Ectodermal cell (in vitro differentiated cells): ENCODE data around the gene CCNK.
A peak's percentile ranks its signal among the peaks of the same experiment; 100 is the strongest.

ENCODE experiments used
- H3K27ac ChIP-seq: 2 replicates; pipeline ENCODE4 v1.7.0; 2013; ENCODE audit warnings: mild to moderate bottlenecking, low read depth, low read length; ENCODE audit not compliant: insufficient read depth, poor library complexity, severe bottlenecking
- H3K27me3 ChIP-seq: 2 replicates; pipeline ENCODE4 v1.7.0; 2013; ENCODE audit warnings: mild to moderate bottlenecking, low read length; ENCODE audit not compliant: insufficient read depth, control insufficient read depth, poor library complexity, severe bottlenecking
- H3K36me3 ChIP-seq: one replicate; pipeline ENCODE4 v1.7.0; 2013; ENCODE audit warnings: low read length; ENCODE audit not compliant: control insufficient read depth, insufficient read depth
- H3K4me1 ChIP-seq: one replicate; pipeline ENCODE4 v1.7.0; 2013; ENCODE audit warnings: low read length; ENCODE audit not compliant: control insufficient read depth, insufficient read depth
- H3K4me3 ChIP-seq: 2 replicates; pipeline ENCODE4 v1.7.0; 2013; ENCODE audit warnings: low read depth, low read length, control low read depth; ENCODE audit not compliant: insufficient read depth
- H3K9me3 ChIP-seq: 2 replicates; pipeline ENCODE4 v1.7.0; 2013; ENCODE audit warnings: mild to moderate bottlenecking, low read length, moderate library complexity; ENCODE audit not compliant: control insufficient read depth
- WGBS, 2 experiments: methylation state at CpG; one replicate each; pipeline ENCODE4 v1.1.7; 2013; ENCODE audit warnings: missing lambda C conversion rate in 2 of 2; 5-methylcytosine and 5-hydroxymethylcytosine counted together

CCNK gene

DNA sequence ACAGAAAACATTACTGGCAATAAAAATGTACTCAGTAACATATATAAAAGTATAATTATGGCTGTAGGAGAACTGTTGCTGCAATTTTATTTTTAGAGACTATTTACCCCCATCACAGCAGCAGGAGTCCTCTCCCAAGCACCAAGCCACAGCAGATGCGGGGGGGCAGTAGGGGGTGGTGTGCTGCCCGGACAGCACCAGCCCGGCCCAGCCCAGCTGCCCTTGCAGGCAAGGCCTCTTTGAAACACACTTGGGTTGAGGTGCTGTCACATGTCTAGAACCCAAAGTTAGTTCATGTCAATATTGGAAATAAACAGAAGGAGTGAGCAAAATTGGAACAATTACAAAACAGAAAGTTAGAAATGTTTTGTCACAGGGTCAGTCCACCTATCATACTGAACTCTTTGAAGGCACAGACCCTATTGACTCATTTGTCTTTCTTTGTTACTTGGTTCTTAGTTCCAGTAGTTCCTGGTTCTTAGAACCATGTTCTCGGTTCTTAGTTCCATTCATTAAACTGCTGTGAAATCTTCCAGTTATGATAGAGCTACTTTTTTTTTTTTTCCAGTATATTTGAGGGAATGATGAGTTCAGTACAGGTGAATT lies 22.7 kb downstream of the CCNK start:
- no peak overlapping the region for H3K27ac ChIP-seq
- WGBS, 2 experiments: 93 to 97% methylated on average over 4 of the region's 4 CpGs
- no peaks in the 10 kb centered on the region for H3K27me3 ChIP-seq
- H3K9me3 ChIP-seq: no peaks in the 10 kb centered on the region
- peaks cover 1% of the 10 kb centered on the region for H3K4me1 ChIP-seq
- no peak overlapping the region for H3K4me3 ChIP-seq
- peaks cover 46% of the 10 kb centered on the region for H3K36me3 ChIP-seq

DNA sequence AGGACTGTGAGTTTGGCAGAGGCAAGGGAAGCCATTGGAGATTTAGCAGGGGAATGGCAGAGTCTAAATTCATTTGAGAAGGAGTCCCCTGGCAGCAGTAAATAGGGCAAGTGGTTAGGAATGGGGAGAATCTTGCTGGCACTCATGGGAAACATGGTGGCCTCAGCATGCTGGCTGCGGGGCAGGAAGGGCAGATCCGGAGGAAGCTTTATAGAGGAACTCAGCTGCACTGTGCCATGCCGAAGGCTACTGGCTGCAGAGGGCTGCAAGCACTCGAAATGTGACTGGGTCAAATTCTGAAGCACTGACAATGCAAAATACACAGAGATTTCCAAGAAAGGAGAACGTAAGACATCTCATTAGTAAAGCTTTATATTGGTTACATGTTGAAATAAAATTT lies 23.9 kb downstream of the CCNK start:
- H3K9me3 ChIP-seq: no peaks in the 10 kb centered on the region
- H3K27me3 ChIP-seq: no peaks in the 10 kb centered on the region
- WGBS, 2 experiments: 93 to 95% methylated on average over 5 of the region's 5 CpGs
- H3K4me1 ChIP-seq: peaks cover 4% of the 10 kb centered on the region
- no peak overlapping the region for H3K4me3 ChIP-seq
- H3K36me3 ChIP-seq: peaks cover 49% of the 10 kb centered on the region
- no peak overlapping the region for H3K27ac ChIP-seq

DNA sequence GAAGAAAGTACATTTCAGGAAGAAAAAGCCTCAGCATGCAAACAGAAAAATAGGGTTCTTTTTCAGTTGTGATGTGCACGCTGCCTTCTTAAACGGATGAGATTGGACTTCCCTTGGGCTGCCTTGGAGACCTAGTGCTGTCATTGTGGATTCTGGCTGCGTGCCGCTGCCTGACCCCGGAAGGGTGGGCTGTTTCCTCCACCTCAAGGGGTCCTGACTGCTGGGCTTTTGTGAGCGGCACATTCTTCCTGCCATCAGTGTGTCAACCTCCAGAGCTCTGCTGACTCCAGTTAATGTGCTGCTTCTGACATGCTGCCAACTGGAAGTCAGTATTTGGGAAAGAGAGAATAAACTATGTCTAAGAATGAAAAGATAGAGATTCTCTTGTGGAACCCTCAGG lies 25.1 kb downstream of the CCNK start:
- peaks cover 11% of the 10 kb centered on the region for H3K4me1 ChIP-seq
- H3K36me3 ChIP-seq: peaks cover 44% of the 10 kb centered on the region
- H3K9me3 ChIP-seq: no peaks in the 10 kb centered on the region
- WGBS, 2 experiments: 90 to 93% methylated on average over 6 of the region's 6 CpGs
- no peaks in the 10 kb centered on the region for H3K27me3 ChIP-seq
- no peak overlapping the region for H3K27ac ChIP-seq
- H3K4me3 ChIP-seq: no peak overlapping the region

DNA sequence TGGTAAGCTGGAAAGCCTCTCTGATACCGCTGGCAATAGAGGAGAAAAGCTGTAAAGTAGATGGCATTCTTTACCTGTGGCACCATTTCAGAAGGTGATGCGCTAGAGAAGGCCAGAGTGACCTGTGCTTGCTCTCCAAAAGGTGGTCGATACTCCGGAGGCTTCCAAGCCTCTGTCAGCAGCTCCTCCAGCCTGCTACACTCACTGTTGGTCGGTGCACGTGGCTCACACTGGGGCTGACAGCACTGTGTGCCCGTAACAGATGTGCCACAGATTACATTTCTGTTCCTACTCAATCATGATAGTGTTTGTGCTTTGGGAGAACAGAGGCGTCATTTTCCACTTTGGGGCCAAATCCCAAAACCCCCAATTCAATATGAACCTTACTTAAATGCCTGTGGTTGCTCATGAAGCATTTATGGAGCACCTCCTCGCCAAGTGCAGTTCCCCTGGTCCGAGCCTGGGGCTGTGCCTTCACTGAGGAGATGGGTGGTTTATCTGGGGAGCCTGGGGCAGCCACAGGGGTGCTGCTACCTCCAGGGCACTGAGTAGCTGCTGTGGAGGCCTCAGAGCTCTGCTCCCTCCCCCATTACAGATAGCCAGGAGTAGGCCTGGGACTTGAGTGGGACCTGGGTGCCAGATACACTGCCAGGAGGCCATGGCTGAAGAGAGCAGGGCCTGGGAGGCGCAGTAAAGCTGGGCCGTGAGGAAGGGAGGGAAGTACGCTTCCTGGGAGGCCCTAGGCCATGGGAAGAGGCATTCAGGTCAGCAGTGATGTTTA lies 26.8 kb downstream of the CCNK start:
- Histone ChIP-seq H3K27ac (no peak overlapping the region), H3K4me3 (no peak overlapping the region), H3K36me3 (peaks cover 38% of the 10 kb centered on the region), H3K9me3 (no peaks in the 10 kb centered on the region), H3K27me3 (no peaks in the 10 kb centered on the region), H3K4me1 (peaks cover 11% of the 10 kb centered on the region)
- WGBS, 2 experiments: 94% methylated on average over 13 of the region's 13 CpGs

DNA sequence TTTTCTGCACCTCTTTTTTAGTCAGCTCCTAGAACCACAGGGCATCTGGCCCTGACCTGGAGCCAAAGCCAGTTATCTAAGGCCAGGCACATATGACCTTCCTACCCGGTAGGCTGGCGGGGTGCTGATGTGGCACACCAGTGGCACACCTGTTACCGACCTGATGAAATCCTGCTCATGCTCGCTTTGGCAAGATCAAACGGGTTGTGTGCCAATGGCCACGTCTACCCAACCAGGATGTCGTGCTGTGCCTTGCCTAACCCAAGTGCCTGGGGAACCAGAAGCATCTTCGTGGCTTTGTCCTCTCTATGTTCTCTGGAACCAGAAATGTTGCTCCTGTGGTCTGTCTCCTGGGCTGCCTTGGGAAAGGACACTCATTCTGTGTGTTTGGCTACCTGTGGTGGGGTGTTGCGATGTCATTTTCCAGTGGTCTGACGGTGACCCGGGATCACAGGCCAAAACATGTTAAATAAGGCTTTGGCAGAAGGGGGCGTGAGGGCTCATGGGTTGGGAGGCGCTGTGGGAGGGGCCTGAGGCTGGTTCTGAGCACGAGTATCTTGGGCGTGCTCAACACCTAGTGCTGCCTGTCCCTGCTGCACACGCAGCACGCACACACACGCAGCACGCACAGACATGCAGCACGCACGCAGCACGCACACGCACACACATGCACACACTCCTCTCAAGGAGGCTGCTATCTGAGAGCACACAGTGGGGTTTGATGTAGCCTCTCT lies 27.9 kb downstream of the CCNK start:
- Histone ChIP-seq H3K4me1 (peaks cover 11% of the 10 kb centered on the region), H3K27me3 (no peaks in the 10 kb centered on the region), H3K36me3 (peaks cover 30% of the 10 kb centered on the region), H3K27ac (peak overlapping the region; percentile 36), H3K9me3 (no peaks in the 10 kb centered on the region), H3K4me3 (no peak overlapping the region)
- 90 to 92% methylated on average over 23 of the region's 23 CpGs for WGBS, 2 experiments

DNA sequence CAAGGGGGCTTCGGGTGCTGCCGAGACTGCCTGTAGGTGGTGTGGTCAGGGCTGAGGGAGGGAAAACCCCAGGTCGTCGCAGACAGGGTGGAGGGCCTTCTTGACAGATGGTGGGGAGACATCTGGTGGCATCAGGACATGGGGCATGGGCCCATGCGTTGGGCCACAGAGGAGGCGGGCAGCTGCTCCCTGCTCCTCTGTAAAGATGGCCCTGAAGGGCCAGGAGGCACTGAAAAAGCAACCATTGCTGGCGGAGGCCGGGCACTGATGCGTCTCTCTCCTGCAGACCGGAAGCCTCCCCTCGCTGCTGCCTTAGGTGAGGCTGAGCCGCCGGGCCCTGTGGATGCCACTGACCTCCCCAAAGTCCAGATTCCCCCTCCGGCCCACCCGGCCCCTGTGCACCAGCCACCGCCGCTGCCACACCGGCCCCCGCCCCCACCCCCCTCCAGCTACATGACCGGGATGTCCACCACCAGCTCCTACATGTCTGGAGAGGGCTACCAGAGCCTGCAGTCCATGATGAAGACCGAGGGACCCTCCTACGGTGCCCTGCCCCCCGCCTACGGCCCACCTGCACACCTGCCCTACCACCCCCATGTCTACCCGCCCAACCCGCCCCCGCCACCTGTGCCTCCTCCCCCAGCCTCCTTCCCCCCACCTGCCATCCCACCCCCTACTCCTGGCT lies 28.8 kb downstream of the CCNK start:
- peaks cover 11% of the 10 kb centered on the region for H3K4me1 ChIP-seq
- H3K27me3 ChIP-seq: no peaks in the 10 kb centered on the region
- H3K27ac ChIP-seq: no peak overlapping the region
- peaks cover 31% of the 10 kb centered on the region for H3K36me3 ChIP-seq
- H3K9me3 ChIP-seq: no peaks in the 10 kb centered on the region
- WGBS, 2 experiments: 91 to 95% methylated on average over 24 of the region's 27 CpGs
- no peak overlapping the region for H3K4me3 ChIP-seq

DNA sequence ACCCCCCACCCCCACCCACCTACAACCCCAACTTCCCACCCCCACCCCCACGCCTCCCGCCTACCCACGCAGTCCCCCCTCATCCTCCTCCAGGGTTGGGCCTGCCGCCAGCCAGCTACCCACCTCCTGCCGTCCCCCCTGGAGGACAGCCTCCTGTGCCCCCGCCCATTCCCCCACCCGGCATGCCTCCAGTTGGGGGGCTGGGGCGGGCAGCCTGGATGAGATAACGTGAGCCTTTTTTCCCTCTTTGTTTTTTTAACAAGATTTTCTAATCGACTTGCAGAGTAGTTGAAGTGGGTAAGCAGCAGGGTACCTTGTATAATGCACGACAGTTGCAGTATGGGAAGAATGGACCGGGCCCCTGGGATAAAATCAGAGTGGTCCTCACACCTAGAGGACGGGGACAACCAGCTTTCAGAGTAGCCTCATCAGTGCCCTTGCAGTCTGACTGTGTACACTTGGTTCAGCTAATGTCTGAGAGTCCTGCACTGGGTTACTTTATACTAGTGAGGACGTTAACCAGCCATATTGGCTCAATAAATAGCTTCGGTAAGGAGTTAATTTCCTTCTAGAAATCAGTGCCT lies 29.4 kb downstream of the CCNK start:
- no peaks in the 10 kb centered on the region for H3K9me3 ChIP-seq
- no peak overlapping the region for H3K4me3 ChIP-seq
- H3K4me1 ChIP-seq: peaks cover 11% of the 10 kb centered on the region
- H3K36me3 ChIP-seq: peaks cover 24% of the 10 kb centered on the region
- no peak overlapping the region for H3K27ac ChIP-seq
- WGBS, 2 experiments: 65 to 71% methylated on average over 12 to 13 of the region's 15 CpGs
- H3K27me3 ChIP-seq: no peaks in the 10 kb centered on the region

DNA sequence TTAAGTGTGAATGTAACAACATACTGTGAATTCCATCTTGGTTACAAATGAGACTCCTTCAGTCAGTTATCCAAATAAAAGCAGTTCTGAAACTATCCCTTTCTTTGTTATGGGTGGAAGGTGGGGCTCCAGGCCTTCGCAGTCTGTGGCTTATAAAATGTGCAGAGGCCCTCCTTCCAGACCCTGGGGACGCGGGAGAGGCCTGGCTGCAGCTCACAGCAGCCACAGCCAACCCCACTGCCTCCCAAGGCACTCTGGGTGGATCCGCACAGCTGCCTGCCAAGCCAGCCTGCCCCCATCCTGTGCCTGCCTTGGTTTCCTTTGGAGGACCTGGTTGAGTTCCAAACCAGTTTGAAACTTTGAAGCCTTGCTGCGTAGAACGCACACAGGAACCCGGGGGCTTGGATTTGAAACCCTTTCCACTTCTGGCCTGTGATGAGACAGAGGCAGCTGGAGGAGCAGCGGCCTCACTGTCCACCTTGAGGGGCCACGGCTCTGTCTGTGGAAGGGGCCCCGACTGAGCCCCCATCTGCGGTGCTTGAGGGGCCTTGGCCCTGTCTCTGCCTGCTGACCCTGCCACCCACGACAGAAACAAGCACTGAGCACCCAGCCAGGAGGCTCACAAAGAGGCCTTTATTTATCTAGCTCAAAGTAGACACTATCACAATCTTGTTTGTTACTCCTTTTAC lies 30.4 kb downstream of the CCNK start:
- 92% methylated on average over 12 of the region's 12 CpGs for WGBS, 2 experiments
- H3K27ac ChIP-seq: no peak overlapping the region

DNA sequence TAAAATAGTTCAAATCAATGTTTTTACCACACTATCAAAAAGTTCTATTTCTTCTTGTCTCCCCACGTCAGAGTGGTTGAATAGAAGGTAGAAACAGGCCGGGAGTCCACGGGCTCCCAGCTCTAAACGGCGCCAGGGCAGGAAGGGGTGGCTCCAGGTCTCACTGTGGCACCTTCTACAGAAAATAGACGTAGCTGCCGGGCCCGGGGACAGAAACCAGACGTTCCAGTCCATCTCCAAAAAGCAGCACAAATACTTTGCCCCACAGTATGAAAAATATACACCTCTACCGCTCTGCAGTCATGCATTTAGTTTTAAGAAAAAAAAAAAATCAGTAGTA lies 30.9 kb downstream of the CCNK start:
- H3K27me3 ChIP-seq: no peaks in the 10 kb centered on the region
- H3K9me3 ChIP-seq: no peaks in the 10 kb centered on the region
- 93 to 95% methylated on average over 9 to 10 of the region's 10 CpGs for WGBS, 2 experiments
- peaks cover 11% of the 10 kb centered on the region for H3K4me1 ChIP-seq
- peaks cover 20% of the 10 kb centered on the region for H3K36me3 ChIP-seq
- H3K27ac ChIP-seq: no peak overlapping the region
- no peak overlapping the region for H3K4me3 ChIP-seq

More for the DNA sequence above, 30.4 kb downstream of the CCNK start:
- H3K36me3 ChIP-seq: peaks cover 20% of the 10 kb centered on the region
- H3K9me3 ChIP-seq: no peaks in the 10 kb centered on the region
- H3K4me3 ChIP-seq: no peak overlapping the region
- peaks cover 11% of the 10 kb centered on the region for H3K4me1 ChIP-seq
- no peaks in the 10 kb centered on the region for H3K27me3 ChIP-seq
